ENCODE results near the gene ACP6.

Gene ACP6

GRCh38 chr1:147641291-147641690, 29.0 kb downstream of the ACP6 start:
- TF ChIP-seq FOXP2 (optimal IDR thresholded peaks at IDR 0.05; ENCODE audit: control extremely low read depth, extremely low read length, insufficient read depth) (no peak), POLR2AphosphoS5 (IDR thresholded peaks at IDR 0.05; ENCODE audit: borderline replicate concordance, low read depth, low read length) (no peak)
- Histone ChIP-seq H3K36me3 (ENCODE audit: insufficient read depth, low read length) (no peaks in the 10 kb centered on the region), H3K9ac (ENCODE audit: insufficient read length) (no peak overlapping the region)

GRCh38 chr1:147640553-147641165, 29.7 kb downstream of the ACP6 start:
- Histone ChIP-seq H3K36me3 (ENCODE audit: insufficient read depth, low read length) (no peaks in the 10 kb centered on the region), H3K27ac (no peak overlapping the region), H3K4me3 (no peak overlapping the region), H3K9me3 (ENCODE audit: low read depth, low read length) (no peaks in the 10 kb centered on the region), H3K9ac (ENCODE audit: insufficient read length) (no peak overlapping the region)
- no peak for DNase-seq (ENCODE audit: low read depth, low spot score)
- no peak for TF ChIP-seq POLR2AphosphoS5 (IDR thresholded peaks at IDR 0.05; ENCODE audit: borderline replicate concordance, low read depth, low read length)
- TF ChIP-seq FOXP2 (optimal IDR thresholded peaks at IDR 0.05; ENCODE audit: control extremely low read depth, extremely low read length, insufficient read depth), result no peak
- TF ChIP-seq EZH2 (IDR thresholded peaks at IDR 0.05), result no peak

More at GRCh38 chr1:147641291-147641690, 29.0 kb downstream of the ACP6 start:
- no peak for DNase-seq (ENCODE audit: low read depth, low spot score)
- H3K27ac ChIP-seq, result no peak overlapping the region
- H3K9me3 ChIP-seq (ENCODE audit: low read depth, low read length), result no peaks in the 10 kb centered on the region
- H3K4me3 ChIP-seq, result no peak overlapping the region

GRCh38 chr1:147636314-147636713, 34.0 kb downstream of the ACP6 start:
- no peaks in the 10 kb centered on the region for H3K9me3 ChIP-seq (ENCODE audit: low read depth, low read length)
- no peaks in the 10 kb centered on the region for H3K36me3 ChIP-seq (ENCODE audit: insufficient read depth, low read length)
- no peak for DNase-seq (ENCODE audit: low read depth, low spot score)
- H3K4me3 ChIP-seq, result no peak overlapping the region
- no peak overlapping the region for H3K27ac ChIP-seq
- TF ChIP-seq FOXP2 (optimal IDR thresholded peaks at IDR 0.05; ENCODE audit: control extremely low read depth, extremely low read length, insufficient read depth) (no peak), EZH2 (IDR thresholded peaks at IDR 0.05) (no peak), POLR2AphosphoS5 (IDR thresholded peaks at IDR 0.05; ENCODE audit: borderline replicate concordance, low read depth, low read length) (no peak)
- no peak overlapping the region for H3K9ac ChIP-seq (ENCODE audit: insufficient read length)

GRCh38 chr1:147635342-147635741, 35.0 kb downstream of the ACP6 start:
- DNase-seq (ENCODE audit: low read depth, low spot score), result no peak
- Histone ChIP-seq H3K9ac (ENCODE audit: insufficient read length) (no peak overlapping the region), H3K4me3 (no peak overlapping the region)

GRCh38 chr1:147634645-147635044, 35.7 kb downstream of the ACP6 start:
- no peak for DNase-seq (ENCODE audit: low read depth, low spot score)
- TF ChIP-seq EZH2 (IDR thresholded peaks at IDR 0.05) (no peak), POLR2AphosphoS5 (IDR thresholded peaks at IDR 0.05; ENCODE audit: borderline replicate concordance, low read depth, low read length) (no peak), FOXP2 (optimal IDR thresholded peaks at IDR 0.05; ENCODE audit: control extremely low read depth, extremely low read length, insufficient read depth) (no peak)
- no peak overlapping the region for H3K9ac ChIP-seq (ENCODE audit: insufficient read length)
- no peak overlapping the region for H3K4me3 ChIP-seq
- no peaks in the 10 kb centered on the region for H3K36me3 ChIP-seq (ENCODE audit: insufficient read depth, low read length)
- H3K9me3 ChIP-seq (ENCODE audit: low read depth, low read length), result no peaks in the 10 kb centered on the region
- no peak overlapping the region for H3K27ac ChIP-seq

More at GRCh38 chr1:147635342-147635741, 35.0 kb downstream of the ACP6 start:
- H3K9me3 ChIP-seq (ENCODE audit: low read depth, low read length), result no peaks in the 10 kb centered on the region
- no peak overlapping the region for H3K27ac ChIP-seq
- no peaks in the 10 kb centered on the region for H3K36me3 ChIP-seq (ENCODE audit: insufficient read depth, low read length)
- TF ChIP-seq FOXP2 (optimal IDR thresholded peaks at IDR 0.05; ENCODE audit: control extremely low read depth, extremely low read length, insufficient read depth) (no peak), POLR2AphosphoS5 (IDR thresholded peaks at IDR 0.05; ENCODE audit: borderline replicate concordance, low read depth, low read length) (no peak)

GRCh38 chr1:147633759-147634158, 36.6 kb downstream of the ACP6 start:
- no peak for DNase-seq (ENCODE audit: low read depth, low spot score)
- Histone ChIP-seq H3K36me3 (ENCODE audit: insufficient read depth, low read length) (no peaks in the 10 kb centered on the region), H3K9ac (ENCODE audit: insufficient read length) (no peak overlapping the region), H3K4me3 (no peak overlapping the region), H3K9me3 (ENCODE audit: low read depth, low read length) (no peaks in the 10 kb centered on the region), H3K27ac (no peak overlapping the region)
- no peak for TF ChIP-seq EZH2 (IDR thresholded peaks at IDR 0.05)
- TF ChIP-seq POLR2AphosphoS5 (IDR thresholded peaks at IDR 0.05; ENCODE audit: borderline replicate concordance, low read depth, low read length), result no peak

- TF ChIP-seq POLR2AphosphoS5 (IDR thresholded peaks at IDR 0.05; ENCODE audit: borderline replicate concordance, low read depth, low read length) (no peak), FOXP2 (optimal IDR thresholded peaks at IDR 0.05; ENCODE audit: control extremely low read depth, extremely low read length, insufficient read depth) (no peak)
- no peak overlapping the region for H3K4me3 ChIP-seq
- DNase-seq (ENCODE audit: low read depth, low spot score), result no peak
- H3K9me3 ChIP-seq (ENCODE audit: low read depth, low read length), result no peaks in the 10 kb centered on the region
- H3K9ac ChIP-seq (ENCODE audit: insufficient read length), result no peak overlapping the region
- no peak overlapping the region for H3K27ac ChIP-seq
- no peaks in the 10 kb centered on the region for H3K36me3 ChIP-seq (ENCODE audit: insufficient read depth, low read length)
Observed at GRCh38 chr1:147631839-147632238, 38.5 kb downstream of the ACP6 start.

- no peak for TF ChIP-seq POLR2AphosphoS5 (IDR thresholded peaks at IDR 0.05; ENCODE audit: borderline replicate concordance, low read depth, low read length)
- no peak for TF ChIP-seq EZH2 (IDR thresholded peaks at IDR 0.05)
- no peak for TF ChIP-seq FOXP2 (optimal IDR thresholded peaks at IDR 0.05; ENCODE audit: control extremely low read depth, extremely low read length, insufficient read depth)
- Histone ChIP-seq H3K4me3 (no peak overlapping the region), H3K36me3 (ENCODE audit: insufficient read depth, low read length) (no peaks in the 10 kb centered on the region), H3K27ac (no peak overlapping the region), H3K9ac (ENCODE audit: insufficient read length) (no peak overlapping the region), H3K9me3 (ENCODE audit: low read depth, low read length) (no peaks in the 10 kb centered on the region)
- DNase-seq (ENCODE audit: low read depth, low spot score), result no peak
Observed at GRCh38 chr1:147630447-147630846, 39.9 kb downstream of the ACP6 start.

GRCh38 chr1:147630022-147630421, 40.3 kb downstream of the ACP6 start:
- H3K36me3 ChIP-seq (ENCODE audit: insufficient read depth, low read length), result no peaks in the 10 kb centered on the region
- DNase-seq (ENCODE audit: low read depth, low spot score), result no peak
- no peak overlapping the region for H3K27ac ChIP-seq
- no peak overlapping the region for H3K4me3 ChIP-seq
- TF ChIP-seq POLR2AphosphoS5 (IDR thresholded peaks at IDR 0.05; ENCODE audit: borderline replicate concordance, low read depth, low read length) (no peak), FOXP2 (optimal IDR thresholded peaks at IDR 0.05; ENCODE audit: control extremely low read depth, extremely low read length, insufficient read depth) (no peak), EZH2 (IDR thresholded peaks at IDR 0.05) (no peak)
- H3K9ac ChIP-seq (ENCODE audit: insufficient read length), result no peak overlapping the region
- no peaks in the 10 kb centered on the region for H3K9me3 ChIP-seq (ENCODE audit: low read depth, low read length)
